Measurements from ENCODE around the gene MPHOSPH9. TPM values are rescaled to one million over a fixed set of nuclear protein-coding genes. Genes with fewer than 3 reads are reported as not detected.

The MPHOSPH9 gene
- total and polyA plus RNA-seq, 11 donors, result 6.0 to 32.3 (median 20.4) TPM

- WGBS, 4 donors, result 0 to 1% (median 1%) methylated on average over 54 to 119 of the region's 119 CpGs
- intact Hi-C loops (cut with DNase I), result loop anchor here in 9 of 10 donors (1.0 to 10.0 kb wide), 10 partner anchors 39 to 174 kb away; partner anchors contain the start of genes ARL6IP4 (in 3 of the 9) and OGFOD2 (in 1 of the 9)
- H3K9me3 ChIP-seq, result no peaks in the 10 kb centered on the region
- H3K27ac ChIP-seq, result peak within 1 kb of the TSS; percentile 62 to 92 (median 82)
- peaks cover 0 to 5% (median 0%) of the 10 kb centered on the region in 9 donors for H3K27me3 ChIP-seq
- no peak for TF ChIP-seq POLR2A (IDR thresholded peaks at IDR 0.05)
- peak in 7 of 12 donors; percentile 18 to 43 (median 26) for TF ChIP-seq CTCF (IDR thresholded peaks at IDR 0.05)
- peaks cover 0 to 34% (median 22%) of the 10 kb centered on the region in 12 donors for H3K4me1 ChIP-seq
- ATAC-seq (peak; percentile 55 to 85 (median 78)), DNase-seq (peak; percentile 68 to 81 (median 71))
- peaks cover 0 to 17% (median 8%) of the 10 kb centered on the region in 9 donors for H3K36me3 ChIP-seq
- H3K4me3 ChIP-seq, result peak within 1 kb of the TSS; percentile 64 to 90 (median 78)
Observed at GRCh38 chr12:123150744-123151456, 82.0 kb downstream of the MPHOSPH9 start, which contains the start of gene PITPNM2. Gene PITPNM2, minus strand, starts transcription at chr12:123151090. Its CDS starts 116,500 bp downstream, at chr12:123034590.

GRCh38 chr12:123150275-123150743, 82.6 kb downstream of the MPHOSPH9 start:
- intact Hi-C loops (cut with DNase I), result loop anchor here in 9 of 10 donors (2.0 to 10.0 kb wide), 8 partner anchors 38 to 173 kb away; partner anchors contain the start of genes ARL6IP4 (in 3 of the 9) and OGFOD2 (in 1 of the 9)

GRCh38 chr12:123149501-123150274, 83.3 kb downstream of the MPHOSPH9 start:
- no peak for TF ChIP-seq CTCF (IDR thresholded peaks at IDR 0.05)
- TF ChIP-seq POLR2A (IDR thresholded peaks at IDR 0.05), result no peak
- WGBS, 4 donors, result 20 to 25% (median 23%) methylated on average over 16 to 22 of the region's 22 CpGs
- peaks cover 0 to 5% (median 0%) of the 10 kb centered on the region in 9 donors for H3K27me3 ChIP-seq
- peak overlapping the region in 11 of 12 donors; percentile 62 to 91 (median 82) for H3K27ac ChIP-seq
- intact Hi-C loops (cut with DNase I), result loop anchor here (2.0 to 10.0 kb wide), 11 partner anchors 37 to 172 kb away; partner anchors contain the start of genes ARL6IP4 (in 5 of the 10) and OGFOD2 (in 1 of the 10)
- DNase-seq (peak in 1 of 5 donors; percentile 31), ATAC-seq (peak; percentile 3 to 34 (median 10))
- H3K9me3 ChIP-seq, result no peaks in the 10 kb centered on the region
- peaks cover 0 to 34% (median 22%) of the 10 kb centered on the region in 12 donors for H3K4me1 ChIP-seq
- H3K36me3 ChIP-seq, result peaks cover 0 to 9% (median 0%) of the 10 kb centered on the region in 9 donors
- H3K4me3 ChIP-seq, result peak overlapping the region; percentile 64 to 90 (median 70)

More at GRCh38 chr12:123150275-123150743, 82.6 kb downstream of the MPHOSPH9 start:
- Histone ChIP-seq H3K27ac (peak overlapping the region in 11 of 12 donors; percentile 62 to 91 (median 82)), H3K4me1 (peaks cover 0 to 34% (median 22%) of the 10 kb centered on the region in 12 donors), H3K9me3 (no peaks in the 10 kb centered on the region), H3K4me3 (peak overlapping the region; percentile 64 to 90 (median 70)), H3K27me3 (peaks cover 0 to 5% (median 0%) of the 10 kb centered on the region in 9 donors), H3K36me3 (peaks cover 0 to 13% (median 3%) of the 10 kb centered on the region in 9 donors)
- peak in 3 of 4 donors; percentile 51 to 61 (median 52) for ATAC-seq
- DNase-seq, result peak; percentile 49 to 75 (median 54)
- WGBS, 4 donors, result 0 to 3% (median 1%) methylated on average over 1 to 54 of the region's 54 CpGs
- no peak for TF ChIP-seq CTCF (IDR thresholded peaks at IDR 0.05)
- no peak for TF ChIP-seq POLR2A (IDR thresholded peaks at IDR 0.05)

All from heart left ventricle (tissue), 16 donors.